Glomerular visceral epithelial cell (primary cell): ENCODE data around the gene GRAMD4.
"Not testable (repeated sequence)": the region's sequence is repeated elsewhere in the genome, so short reads cannot be mapped to it uniquely, and the experiment has no call there.

Experiments used
- DNase-seq: peaks from one replicate; pipeline ENCODE4 v3.0.0-alpha.2; 2016; ENCODE audit errors: extremely low spot score

GRAMD4 gene

GRCh38 chr22:46620588-46621242 is 529 bp downstream of the GRAMD4 start:
- DNase-seq = no peak

GRCh38 chr22:46621243-46621930 is 1.2 kb downstream of the GRAMD4 start:
- not testable (repeated sequence) for DNase-seq

- no peak for DNase-seq
These were observed 1.9 kb downstream of the GRAMD4 start for GRCh38 chr22:46622081-46622521.

GRCh38 chr22:46625113-46625842 is 5.1 kb downstream of the GRAMD4 start:
- DNase-seq = no peak

- DNase-seq = no peak
These were observed 5.7 kb downstream of the GRAMD4 start for GRCh38 chr22:46625843-46626349.

- DNase-seq = no peak
These were observed 6.2 kb downstream of the GRAMD4 start for GRCh38 chr22:46626356-46626755.

GRCh38 chr22:46626911-46627805 is 7.0 kb downstream of the GRAMD4 start:
- no peak for DNase-seq

- DNase-seq = no peak
These were observed 7.8 kb downstream of the GRAMD4 start for GRCh38 chr22:46627806-46628482.

- no peak for DNase-seq
These were observed 8.6 kb downstream of the GRAMD4 start for GRCh38 chr22:46628756-46629155.

- DNase-seq = no peak
These were observed 9.1 kb downstream of the GRAMD4 start for GRCh38 chr22:46629291-46629690.

- DNase-seq = no peak
These were observed 10.9 kb downstream of the GRAMD4 start for GRCh38 chr22:46631113-46631512.

- DNase-seq = no peak
These were observed 12.6 kb downstream of the GRAMD4 start for GRCh38 chr22:46632646-46633249.

GRCh38 chr22:46633334-46633890 is 13.2 kb downstream of the GRAMD4 start:
- DNase-seq = no peak

GRCh38 chr22:46634011-46634699 is 14.0 kb downstream of the GRAMD4 start:
- DNase-seq = no peak

GRCh38 chr22:46634973-46635685 is 14.9 kb downstream of the GRAMD4 start:
- not testable (repeated sequence) for DNase-seq

- no peak for DNase-seq
These were observed 15.6 kb downstream of the GRAMD4 start for GRCh38 chr22:46635756-46636155.

GRCh38 chr22:46636221-46637002 is 16.2 kb downstream of the GRAMD4 start:
- DNase-seq = no peak
